Endothelial cell (in vitro differentiated cells): ENCODE results near the gene MED27. TPM values are rescaled to one million over a fixed set of nuclear protein-coding genes. Genes with fewer than 3 reads are reported as not detected.
"Not testable (repeated sequence)": the region's sequence is repeated elsewhere in the genome, so short reads cannot be mapped to it uniquely, and the experiment has no call there.

Experiments
- DNase-seq: peaks from one replicate; pipeline ENCODE4 v3.0.0; 2021; ENCODE audit warnings: low spot score
- H3K27ac Mint-ChIP-seq: one replicate; pipeline ENCODE4 v1.8.0; 2021; ENCODE audit warnings: mixed read lengths, inconsistent platforms; ENCODE audit not compliant: unreplicated experiment
- H3K27me3 Mint-ChIP-seq: one replicate; pipeline ENCODE4 v1.8.0; 2021; ENCODE audit warnings: mild to moderate bottlenecking, moderate library complexity, mixed read lengths, inconsistent platforms; ENCODE audit not compliant: unreplicated experiment
- H3K36me3 Mint-ChIP-seq: one replicate; pipeline ENCODE4 v1.8.0; 2021; ENCODE audit warnings: mild to moderate bottlenecking, low read depth, mixed read lengths, inconsistent platforms; ENCODE audit not compliant: unreplicated experiment
- H3K4me1 Mint-ChIP-seq: one replicate; pipeline ENCODE4 v1.8.0; 2021; ENCODE audit warnings: mild to moderate bottlenecking, mixed read lengths, inconsistent platforms; ENCODE audit not compliant: unreplicated experiment
- H3K4me3 Mint-ChIP-seq: one replicate; pipeline ENCODE4 v1.8.0; 2021; ENCODE audit warnings: mild to moderate bottlenecking, mixed read lengths, inconsistent platforms; ENCODE audit not compliant: unreplicated experiment
- H3K9me3 Mint-ChIP-seq: one replicate; pipeline ENCODE4 v1.8.0; 2021; ENCODE audit warnings: mixed read lengths, inconsistent platforms; ENCODE audit not compliant: unreplicated experiment
- total RNA-seq: library from RNA; stranded (reverse); fragmentation: NEBNext Ultra II Directional; extraction: Animal tissue kit (Norgen Biotek cat#: 25700); gene quantifications from one replicate; pipeline ENCODE4 v1.2.1, GENCODE V29; 2021; ENCODE audit not compliant: unreplicated experiment
- TF ChIP-seq, protein P1 (sequence below): fragments of 200-600 bp; sonication (generic); IDR thresholded peaks from one replicate; pipeline ENCODE4 v1.5.0; 2021; ENCODE audit warnings: antibody characterized with exemption; ENCODE audit not compliant: unreplicated experiment

The MED27 gene
- total RNA-seq, 1 donor from 2014 or later, result 24.0 TPM

DNA sequence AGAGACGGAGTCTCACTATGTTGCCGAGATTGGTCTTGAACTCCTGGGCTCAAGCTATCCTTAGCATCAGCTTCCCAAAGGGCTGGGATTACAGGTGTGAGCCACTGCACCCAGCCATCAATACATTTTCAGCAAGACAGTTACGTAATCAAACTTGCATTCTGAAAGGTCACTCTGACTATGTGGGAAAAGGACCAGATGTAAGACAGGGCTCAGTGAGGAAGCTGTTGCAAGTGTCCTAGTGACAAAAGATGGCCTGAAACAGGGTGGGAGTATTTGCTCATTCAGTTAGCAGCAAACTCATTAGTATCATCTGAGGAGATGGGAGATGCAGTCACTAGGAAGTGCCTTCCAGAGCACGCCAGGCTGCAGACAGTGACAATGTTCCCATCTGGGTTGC, 16.9 kb downstream of the MED27 start:
- TF ChIP-seq, protein P1, sequence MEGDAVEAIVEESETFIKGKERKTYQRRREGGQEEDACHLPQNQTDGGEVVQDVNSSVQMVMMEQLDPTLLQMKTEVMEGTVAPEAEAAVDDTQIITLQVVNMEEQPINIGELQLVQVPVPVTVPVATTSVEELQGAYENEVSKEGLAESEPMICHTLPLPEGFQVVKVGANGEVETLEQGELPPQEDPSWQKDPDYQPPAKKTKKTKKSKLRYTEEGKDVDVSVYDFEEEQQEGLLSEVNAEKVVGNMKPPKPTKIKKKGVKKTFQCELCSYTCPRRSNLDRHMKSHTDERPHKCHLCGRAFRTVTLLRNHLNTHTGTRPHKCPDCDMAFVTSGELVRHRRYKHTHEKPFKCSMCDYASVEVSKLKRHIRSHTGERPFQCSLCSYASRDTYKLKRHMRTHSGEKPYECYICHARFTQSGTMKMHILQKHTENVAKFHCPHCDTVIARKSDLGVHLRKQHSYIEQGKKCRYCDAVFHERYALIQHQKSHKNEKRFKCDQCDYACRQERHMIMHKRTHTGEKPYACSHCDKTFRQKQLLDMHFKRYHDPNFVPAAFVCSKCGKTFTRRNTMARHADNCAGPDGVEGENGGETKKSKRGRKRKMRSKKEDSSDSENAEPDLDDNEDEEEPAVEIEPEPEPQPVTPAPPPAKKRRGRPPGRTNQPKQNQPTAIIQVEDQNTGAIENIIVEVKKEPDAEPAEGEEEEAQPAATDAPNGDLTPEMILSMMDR, result no peak
- Mint-ChIP-seq H3K27me3 (peaks cover 2% of the 10 kb centered on the region), H3K27ac (no peak overlapping the region), H3K9me3 (no peaks in the 10 kb centered on the region), H3K4me3 (no peak overlapping the region), H3K4me1 (peaks cover 14% of the 10 kb centered on the region), H3K36me3 (peaks cover 20% of the 10 kb centered on the region)
- no peak for DNase-seq

DNA sequence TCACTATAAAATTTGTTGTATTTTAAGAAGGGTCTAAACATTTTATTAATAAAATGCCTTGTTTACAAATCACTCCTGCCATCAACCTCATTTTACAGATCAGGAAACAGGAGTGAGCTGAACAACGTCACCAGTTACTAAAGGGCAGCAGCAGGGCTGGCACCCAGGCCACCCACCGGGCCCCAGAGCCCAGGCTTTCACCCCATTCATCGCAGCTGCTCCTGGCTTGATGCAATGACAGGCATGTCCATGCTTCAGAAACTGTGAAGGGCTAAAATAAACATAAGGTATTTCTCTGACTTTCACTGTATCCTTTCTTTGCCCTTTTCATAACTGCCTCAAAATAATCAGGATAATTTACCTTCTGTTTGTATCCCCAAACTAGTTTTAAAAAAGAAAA, 18.1 kb downstream of the MED27 start:
- no peaks in the 10 kb centered on the region for H3K9me3 Mint-ChIP-seq
- no peak overlapping the region for H3K27ac Mint-ChIP-seq
- H3K4me1 Mint-ChIP-seq, result peaks cover 14% of the 10 kb centered on the region
- H3K27me3 Mint-ChIP-seq, result peaks cover 2% of the 10 kb centered on the region
- H3K36me3 Mint-ChIP-seq, result peaks cover 17% of the 10 kb centered on the region
- H3K4me3 Mint-ChIP-seq, result no peak overlapping the region
- TF ChIP-seq, protein P1, result no peak
- DNase-seq, result no peak

DNA sequence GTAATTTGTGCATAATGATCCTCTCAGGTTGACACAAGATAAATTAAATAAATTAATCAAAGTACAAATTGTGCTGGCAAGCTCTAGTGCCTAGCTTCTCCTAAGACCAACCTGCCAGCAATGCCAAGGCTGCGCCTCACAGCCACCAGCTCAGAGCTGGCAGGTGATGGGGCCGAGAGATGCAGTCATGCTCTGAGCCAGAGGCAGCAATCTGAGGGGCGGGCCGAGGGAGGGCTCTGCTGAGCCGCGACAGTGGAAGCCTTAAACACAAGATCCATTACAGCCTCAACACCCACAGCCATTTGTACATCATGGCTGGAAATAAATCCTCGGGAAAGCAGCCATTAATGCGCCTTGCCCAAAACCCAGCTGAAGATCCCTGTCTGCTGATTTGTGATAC, 20.3 kb downstream of the MED27 start:
- TF ChIP-seq, protein P1, result no peak
- no peak overlapping the region for H3K27ac Mint-ChIP-seq
- peaks cover 2% of the 10 kb centered on the region for H3K27me3 Mint-ChIP-seq

DNA sequence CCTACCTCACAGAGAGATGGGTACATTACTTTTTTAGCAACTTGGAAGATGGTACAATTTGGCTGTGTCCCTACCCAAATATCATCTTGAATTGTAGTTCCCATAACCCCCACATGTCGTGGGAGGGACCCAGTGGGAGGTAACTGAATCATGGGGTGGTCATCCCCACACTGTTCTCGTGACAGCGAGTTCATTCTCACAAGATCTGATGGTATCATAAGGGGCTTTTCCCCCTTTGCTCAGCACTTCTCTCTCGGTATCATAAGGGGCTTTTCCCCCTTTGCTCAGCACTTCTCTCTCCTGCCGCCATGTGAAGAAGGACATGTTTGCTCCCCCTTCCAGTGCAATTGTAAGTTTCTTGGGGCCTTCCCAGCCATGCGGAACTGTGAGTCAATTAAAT, 21.4 kb downstream of the MED27 start:
- H3K27ac Mint-ChIP-seq, H3K27me3 Mint-ChIP-seq, DNase-seq, H3K9me3 Mint-ChIP-seq, H3K4me3 Mint-ChIP-seq: not testable (repeated sequence)
- H3K36me3 Mint-ChIP-seq, result peaks cover 13% of the 10 kb centered on the region
- peaks cover 16% of the 10 kb centered on the region for H3K4me1 Mint-ChIP-seq

More for the DNA sequence above, 20.3 kb downstream of the MED27 start:
- Mint-ChIP-seq H3K36me3 (peaks cover 13% of the 10 kb centered on the region), H3K4me1 (peaks cover 23% of the 10 kb centered on the region), H3K9me3 (no peaks in the 10 kb centered on the region), H3K4me3 (no peak overlapping the region)
- DNase-seq, result no peak

DNA sequence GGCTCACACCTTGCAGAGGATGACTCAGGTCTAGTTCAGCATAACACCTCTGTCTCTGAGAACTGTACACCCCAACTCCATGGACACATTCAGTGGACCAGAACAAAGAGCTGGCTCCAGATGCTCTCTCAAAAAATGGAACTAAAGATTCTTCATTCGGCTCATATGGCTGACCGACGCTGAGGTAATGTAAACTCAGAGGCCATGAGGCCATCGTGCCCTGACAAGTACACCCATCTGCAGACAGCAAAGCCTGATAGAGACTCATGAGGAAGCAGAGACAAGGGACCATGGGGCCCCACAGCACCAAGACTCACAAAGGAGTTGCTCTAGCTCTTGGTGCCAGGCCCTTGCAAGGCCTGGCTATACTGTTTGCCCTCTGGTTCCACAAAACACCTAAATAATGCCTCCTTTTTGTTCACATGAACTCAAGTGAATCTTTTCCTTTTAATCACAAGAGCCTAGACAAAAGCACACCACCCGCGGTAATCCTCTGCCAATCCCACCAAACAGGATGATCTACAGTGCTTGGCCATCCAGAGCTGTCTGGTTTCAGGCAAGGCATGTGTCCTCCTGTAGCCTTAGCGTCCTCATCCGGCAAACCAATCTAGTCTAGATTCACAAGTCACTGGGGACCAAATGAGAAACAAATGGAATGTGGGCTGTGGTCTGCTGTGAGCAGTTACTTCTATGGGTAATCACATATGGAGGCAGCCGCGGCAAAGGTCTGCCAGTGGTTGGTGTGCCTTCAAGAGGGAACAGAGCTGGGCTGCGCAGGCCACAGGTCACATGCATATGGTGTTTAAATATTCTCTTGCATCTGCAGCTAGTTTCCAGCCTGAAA, 22.7 kb downstream of the MED27 start:
- peaks cover 10% of the 10 kb centered on the region for H3K4me1 Mint-ChIP-seq
- peaks cover 13% of the 10 kb centered on the region for H3K36me3 Mint-ChIP-seq
- DNase-seq, result no peak
- no peaks in the 10 kb centered on the region for H3K9me3 Mint-ChIP-seq
- TF ChIP-seq, protein P1, result no peak
- no peak overlapping the region for H3K4me3 Mint-ChIP-seq
- H3K27me3 Mint-ChIP-seq, result peaks cover under 1% of the 10 kb centered on the region
- no peak overlapping the region for H3K27ac Mint-ChIP-seq
